Embryonic facial prominence (tissue), 1 donor: Measurements from ENCODE around the gene RBMS3.
"Not testable (repeated sequence)": the region's sequence is repeated elsewhere in the genome, so short reads cannot be mapped to it uniquely, and the experiment has no call there.

ENCODE experiments used
- DNase-seq: peaks from one replicate; pipeline ENCODE4 v3.0.0-alpha.2; 2016; ENCODE audit errors: extremely low spot score

The RBMS3 gene

DNA sequence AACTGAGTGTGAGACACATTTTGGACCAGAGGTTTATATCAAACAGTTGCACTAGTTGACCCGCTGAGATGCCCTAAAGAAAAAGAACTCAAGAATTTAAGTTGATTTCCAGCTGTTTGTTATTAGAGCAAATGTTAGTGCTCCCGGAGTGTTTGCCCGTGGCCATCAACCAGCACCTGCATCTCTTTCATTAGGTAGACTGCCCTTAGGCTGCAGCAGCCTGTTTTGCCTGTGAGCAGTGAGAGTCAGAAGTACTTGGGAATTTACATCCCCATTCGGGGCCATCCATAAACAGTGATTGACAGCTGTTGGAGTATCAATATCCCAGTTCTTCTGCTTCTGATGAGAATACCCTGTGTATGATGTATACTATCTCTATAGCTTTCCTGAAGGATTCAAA lies 492.6 kb downstream of the RBMS3 start:
- DNase-seq: no peak

GRCh38 chr3:29775340-29775739 lies 494.5 kb downstream of the RBMS3 start:
- no peak for DNase-seq

DNA sequence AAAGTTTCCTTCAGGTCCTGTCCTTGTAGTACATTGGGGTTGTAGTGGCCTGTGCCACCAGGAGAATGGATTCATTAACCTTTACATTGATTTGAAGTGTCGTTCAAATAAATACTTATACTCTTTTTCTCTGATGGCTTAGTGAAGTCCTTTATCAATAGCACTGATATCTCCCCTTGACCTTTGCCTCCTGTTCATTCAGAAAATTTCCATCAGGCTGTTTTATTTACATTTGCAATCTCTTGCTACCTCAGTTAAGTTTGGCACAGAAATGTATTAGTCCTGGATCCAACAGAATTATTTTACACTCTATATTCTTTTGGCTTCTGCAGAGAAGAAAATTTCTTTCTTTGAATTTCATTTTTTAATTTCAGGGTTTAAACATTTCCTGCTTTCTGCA lies 497.0 kb downstream of the RBMS3 start:
- DNase-seq: no peak

- no peak for DNase-seq
Measured at GRCh38 chr3:29789686-29790085, 508.8 kb downstream of the RBMS3 start.

DNA sequence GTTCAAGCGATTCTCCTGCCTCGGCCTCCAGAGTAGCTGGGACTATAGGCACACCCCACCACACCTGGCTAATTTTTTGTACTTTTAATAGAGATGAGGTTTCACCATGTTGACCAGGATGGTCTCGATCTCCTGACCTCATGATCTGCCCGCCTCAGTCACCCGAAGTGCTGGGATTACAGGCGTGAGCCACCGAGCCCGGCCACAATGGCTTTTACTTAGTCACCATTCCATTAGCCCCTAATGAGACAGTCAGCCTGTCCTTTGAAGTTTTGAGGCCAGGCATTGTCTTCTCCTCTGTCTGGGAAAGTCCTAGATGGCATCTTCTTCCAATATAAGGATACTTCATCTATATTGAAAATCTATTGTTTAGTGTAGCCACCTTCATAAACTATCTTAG lies 515.9 kb downstream of the RBMS3 start:
- DNase-seq: no peak

GRCh38 chr3:29802057-29802456 lies 521.2 kb downstream of the RBMS3 start:
- DNase-seq: no peak

GRCh38 chr3:29804044-29804443 lies 523.2 kb downstream of the RBMS3 start:
- no peak for DNase-seq

- no peak for DNase-seq
Measured at GRCh38 chr3:29805757-29806156, 524.9 kb downstream of the RBMS3 start.

- not testable (repeated sequence) for DNase-seq
Measured at GRCh38 chr3:29808324-29808723, 527.5 kb downstream of the RBMS3 start.

DNA sequence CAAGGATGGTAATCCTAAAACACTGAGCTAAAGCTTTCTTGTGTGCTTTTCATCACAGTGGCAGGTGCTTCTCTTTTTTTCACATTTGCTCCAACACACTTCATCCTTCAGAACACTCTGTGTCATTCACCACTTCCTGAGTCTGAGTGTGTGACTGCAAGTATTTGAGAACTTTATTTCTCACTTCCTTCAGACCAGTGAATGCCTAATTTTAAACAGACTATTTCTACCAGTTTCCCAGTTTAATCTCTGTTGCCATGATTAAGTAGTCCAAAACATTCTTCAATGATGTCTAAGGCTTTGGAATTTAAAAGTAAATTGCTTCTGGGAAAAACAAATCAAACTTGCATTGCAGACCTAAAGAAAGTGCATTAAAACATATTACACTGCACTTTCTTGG lies 541.2 kb downstream of the RBMS3 start:
- DNase-seq: no peak

DNA sequence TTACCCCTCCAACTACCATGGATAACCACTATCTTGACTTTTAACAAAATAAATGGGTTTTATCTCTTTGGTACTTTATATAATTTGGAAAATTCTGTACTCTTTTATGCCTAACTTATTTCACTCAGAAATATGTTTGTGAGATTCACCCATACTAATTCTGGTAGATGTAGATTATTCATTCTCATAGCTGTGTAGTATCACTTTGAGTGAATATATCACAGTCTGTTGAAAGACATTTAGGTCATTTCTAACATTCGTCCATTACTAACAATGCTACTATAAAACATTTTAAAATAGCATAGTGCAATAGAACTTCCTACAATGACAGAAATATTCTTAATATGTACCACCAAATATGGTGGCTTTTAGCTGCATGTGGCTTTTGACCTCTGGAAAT lies 542.4 kb downstream of the RBMS3 start:
- no peak for DNase-seq

DNA sequence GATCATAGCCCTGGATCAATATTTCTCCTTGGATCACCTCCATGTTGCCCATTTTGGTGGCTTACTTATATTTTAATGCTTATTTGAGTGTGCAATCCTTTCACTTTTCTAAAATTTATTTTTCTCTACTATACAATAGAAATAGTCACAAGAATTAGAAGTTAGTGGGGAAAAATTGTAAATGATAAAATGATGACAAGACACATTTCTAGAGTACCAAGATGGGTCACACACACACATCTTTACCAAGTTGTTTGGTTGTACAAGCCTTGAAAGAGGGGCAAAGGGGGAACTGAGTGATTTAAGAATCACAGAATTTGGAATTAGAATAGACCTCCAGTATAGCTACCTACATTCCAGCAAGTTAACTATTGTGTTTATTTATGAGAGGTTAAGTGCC lies 545.8 kb downstream of the RBMS3 start:
- DNase-seq: no peak

GRCh38 chr3:29827756-29828155 lies 546.9 kb downstream of the RBMS3 start:
- DNase-seq: no peak

DNA sequence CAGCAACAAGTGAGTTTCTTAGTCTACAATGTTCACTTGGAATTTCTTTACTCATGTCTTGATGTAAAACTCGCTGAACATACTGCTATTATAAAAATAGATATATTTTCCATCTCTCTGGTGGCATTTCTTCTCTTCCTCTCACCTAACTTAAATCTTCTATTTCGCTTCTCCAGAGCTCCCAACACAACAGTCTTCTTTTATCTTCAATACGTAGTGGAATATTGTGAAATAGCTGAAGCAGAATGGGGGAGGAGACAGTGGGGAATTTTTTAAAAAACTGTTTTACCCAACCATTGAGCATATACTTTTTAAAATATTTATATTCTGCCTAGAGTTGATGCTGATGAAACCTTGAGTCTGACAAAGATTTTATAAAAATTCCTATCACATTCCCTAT lies 548.5 kb downstream of the RBMS3 start:
- no peak for DNase-seq

DNA sequence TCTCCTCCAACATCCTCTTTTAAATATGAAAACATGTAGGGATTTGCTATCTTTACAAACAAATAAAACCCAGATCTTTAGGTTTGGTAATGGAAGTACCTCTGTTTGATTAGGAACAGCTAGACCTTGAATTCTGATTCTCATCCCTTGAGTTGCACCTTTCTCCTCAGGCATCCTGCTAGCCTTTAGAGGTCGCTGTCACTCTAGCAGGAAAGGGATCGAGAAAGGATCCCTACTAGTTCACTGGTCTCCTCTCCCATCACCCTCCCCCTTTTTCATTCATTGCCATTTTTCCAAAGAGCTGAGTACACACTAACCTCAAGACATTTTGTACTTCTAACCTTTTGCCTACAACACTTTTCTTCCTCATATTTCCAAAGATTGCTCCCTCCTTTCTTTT lies 569.8 kb downstream of the RBMS3 start:
- no peak for DNase-seq

DNA sequence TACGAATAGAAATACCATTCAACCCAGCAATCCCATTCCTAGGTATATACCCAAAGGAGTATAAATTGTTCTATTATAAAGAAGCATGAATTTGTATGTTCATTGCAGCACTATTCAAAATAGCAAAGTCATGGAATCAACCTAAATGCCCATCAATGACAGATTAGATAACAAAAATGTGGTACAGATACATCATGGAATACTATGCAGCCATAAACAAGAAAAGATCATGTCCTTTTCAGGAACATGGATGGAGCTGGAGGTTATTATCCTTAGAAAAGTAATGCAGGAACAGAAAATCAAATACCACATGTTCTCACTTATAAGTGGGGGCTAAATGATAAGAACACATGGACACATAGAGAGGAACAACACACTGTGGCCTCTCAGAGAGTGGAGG lies 571.9 kb downstream of the RBMS3 start:
- no peak for DNase-seq

DNA sequence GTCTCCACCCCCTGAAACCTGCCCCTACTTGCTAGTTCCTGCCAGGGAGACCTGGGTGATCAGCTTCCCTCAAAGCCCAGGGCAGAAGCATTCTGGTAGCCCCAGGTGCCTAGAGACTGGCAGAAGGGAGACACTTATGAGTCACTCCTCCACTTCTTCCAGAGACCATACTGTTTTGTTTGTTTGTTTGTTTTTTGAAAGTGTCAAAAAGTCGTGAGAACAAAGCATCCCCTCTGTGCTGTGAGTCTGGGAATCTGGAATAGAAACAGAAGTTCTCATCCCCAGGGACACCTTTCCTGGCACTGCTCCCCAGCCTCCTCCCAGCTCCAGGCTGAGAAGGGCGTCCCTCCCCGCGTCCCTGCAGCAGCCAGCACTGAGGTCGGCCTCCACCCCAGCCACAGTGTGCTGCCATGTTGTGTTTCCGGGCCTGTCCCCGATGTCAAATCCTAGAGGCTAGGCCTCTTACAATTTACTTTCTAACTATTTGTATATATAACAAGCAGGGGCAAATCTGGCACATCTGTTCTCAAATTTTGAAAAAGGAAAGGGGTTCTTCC lies 573.0 kb downstream of the RBMS3 start:
- no peak for DNase-seq

DNA sequence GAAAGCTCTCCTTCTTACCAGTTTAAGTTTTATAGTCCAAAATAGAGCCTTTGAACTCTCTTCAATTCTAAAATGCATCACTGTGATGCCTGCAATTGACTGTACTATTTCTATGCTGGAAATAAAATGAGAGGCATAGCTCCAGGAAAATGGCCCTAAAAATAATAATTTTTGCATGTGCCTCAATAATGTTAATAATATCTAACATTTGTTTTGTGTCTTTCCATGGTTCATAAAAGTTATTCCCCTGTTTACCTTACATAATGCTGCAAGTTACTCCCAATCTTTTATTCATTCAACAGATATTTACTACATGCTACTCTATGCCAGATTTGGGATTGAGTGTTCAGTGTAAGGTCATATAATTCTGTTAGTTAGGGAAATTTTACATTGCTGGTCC lies 574.0 kb downstream of the RBMS3 start:
- no peak for DNase-seq

DNA sequence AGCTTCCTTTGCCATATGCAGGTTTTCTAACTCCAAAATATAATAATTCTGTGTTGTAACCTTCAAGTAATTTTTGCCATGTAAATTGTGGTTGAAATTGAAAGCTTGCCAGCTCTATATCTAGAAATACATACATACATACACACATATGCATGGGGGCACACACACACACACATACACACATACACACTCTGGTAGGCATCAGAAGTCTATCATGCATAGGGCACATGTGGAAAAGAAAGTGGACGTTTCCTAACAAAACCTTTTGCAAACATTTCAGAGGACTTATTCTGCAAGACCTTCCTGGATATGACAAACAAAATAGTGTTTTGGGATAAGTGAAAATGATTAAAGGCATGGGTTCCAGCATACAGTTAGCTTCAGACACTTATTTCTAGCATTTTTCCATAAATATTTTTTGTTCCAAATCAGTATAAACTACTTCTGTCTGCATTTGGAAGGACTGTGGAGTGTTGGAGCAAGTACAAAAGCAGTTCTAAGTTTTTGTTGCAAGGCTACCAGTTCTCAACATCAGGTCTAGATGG lies 578.9 kb downstream of the RBMS3 start:
- DNase-seq: no peak

- no peak for DNase-seq
Measured at GRCh38 chr3:29864809-29865208, 583.9 kb downstream of the RBMS3 start.

GRCh38 chr3:29868543-29869101 lies 587.8 kb downstream of the RBMS3 start:
- DNase-seq: no peak

GRCh38 chr3:29870136-29870535 lies 589.3 kb downstream of the RBMS3 start:
- no peak for DNase-seq

DNA sequence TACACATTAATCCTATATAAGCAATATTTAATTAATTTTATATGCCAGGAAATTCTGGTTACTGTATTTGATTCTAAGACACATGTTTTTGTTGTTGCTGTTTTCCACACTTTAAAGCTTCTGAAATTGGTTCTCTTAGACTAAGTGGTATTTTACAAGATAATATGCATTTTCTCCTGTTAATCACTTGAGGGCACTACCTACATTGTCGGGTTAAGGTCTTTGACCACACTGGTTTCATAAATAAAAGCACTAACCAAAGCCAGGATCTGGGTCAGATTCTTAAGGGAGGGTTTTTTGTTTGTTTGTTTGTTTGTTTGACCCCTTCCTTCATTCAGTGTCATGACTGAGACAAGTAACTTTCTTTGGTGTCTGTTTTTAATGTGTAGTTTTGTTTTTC lies 590.2 kb downstream of the RBMS3 start:
- DNase-seq: no peak

DNA sequence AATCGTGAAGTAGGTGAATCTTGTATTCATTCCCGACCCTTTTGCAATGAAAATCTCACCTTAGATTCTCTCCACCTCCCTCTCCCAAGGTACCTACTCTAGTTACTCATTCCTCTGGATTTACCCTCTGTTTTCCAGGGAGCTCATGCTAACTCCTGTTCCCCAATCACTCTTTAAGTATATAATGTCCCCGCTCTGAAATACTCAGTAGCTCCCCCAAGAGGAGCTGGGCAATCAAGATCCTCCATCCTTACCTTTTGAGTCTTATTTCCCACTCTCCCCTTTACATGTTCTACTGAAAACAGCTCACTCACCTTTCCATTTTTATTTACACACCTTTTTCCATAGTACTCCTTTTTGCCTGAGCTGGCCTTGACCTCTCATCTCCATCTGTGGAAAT lies 599.9 kb downstream of the RBMS3 start:
- DNase-seq: no peak
